Tracheal epithelial cell (primary cell): ENCODE data around the gene FNDC5. TPM values are rescaled to one million over a fixed set of nuclear protein-coding genes. Genes with fewer than 3 reads are reported as not detected.

Experiments used
- total RNA-seq: library from RNA; depleted of rRNA; stranded (reverse); fragments of >200 nt; gene quantifications from 2 replicates; pipeline ENCODE4 v1.2.1, GENCODE V29; 2014

Gene FNDC5
- total RNA-seq: 0.21 TPM in 1 of 2 replicates, not detected in the other

DNA sequence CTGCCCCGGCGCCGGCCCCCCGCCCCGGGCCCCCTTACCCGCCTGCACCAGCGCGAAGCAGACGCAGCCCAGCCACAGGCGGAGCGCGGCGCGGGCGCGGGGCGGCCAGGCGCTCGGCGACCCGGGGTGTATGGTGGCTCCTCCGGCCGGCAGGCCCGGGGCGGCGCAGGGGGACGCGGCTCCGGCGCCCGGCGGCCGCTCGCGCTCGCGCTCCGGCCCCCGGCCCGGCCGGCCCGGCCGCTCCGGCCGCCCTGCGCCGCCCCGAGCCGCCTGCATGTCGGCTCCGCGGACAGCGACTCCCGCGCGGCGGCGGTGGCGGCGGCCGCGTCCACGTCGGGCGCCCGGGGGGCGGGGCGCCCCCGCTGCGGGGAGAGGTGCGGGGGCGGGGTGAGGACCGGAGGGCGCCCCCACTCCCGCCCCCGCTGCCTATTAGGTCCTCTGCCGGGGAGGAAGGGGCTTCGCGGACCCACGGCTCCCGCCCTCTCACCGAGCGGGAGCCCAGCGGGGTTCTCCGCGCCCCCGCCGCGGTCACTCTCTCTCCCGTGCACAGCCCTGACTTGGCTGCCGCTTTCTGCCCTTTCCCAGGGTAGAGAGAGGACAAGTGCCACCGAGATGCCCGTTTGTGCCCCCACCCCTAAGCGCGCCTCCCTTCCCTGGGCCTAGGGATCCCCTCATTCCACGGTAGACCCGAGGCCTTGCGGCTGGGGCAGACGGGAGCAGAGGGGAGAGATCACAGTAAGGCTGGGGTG, at the start of gene FNDC5:
Gene FNDC5, minus strand, starts transcription at position 298 of the 749 bp plus-strand sequence.

DNA sequence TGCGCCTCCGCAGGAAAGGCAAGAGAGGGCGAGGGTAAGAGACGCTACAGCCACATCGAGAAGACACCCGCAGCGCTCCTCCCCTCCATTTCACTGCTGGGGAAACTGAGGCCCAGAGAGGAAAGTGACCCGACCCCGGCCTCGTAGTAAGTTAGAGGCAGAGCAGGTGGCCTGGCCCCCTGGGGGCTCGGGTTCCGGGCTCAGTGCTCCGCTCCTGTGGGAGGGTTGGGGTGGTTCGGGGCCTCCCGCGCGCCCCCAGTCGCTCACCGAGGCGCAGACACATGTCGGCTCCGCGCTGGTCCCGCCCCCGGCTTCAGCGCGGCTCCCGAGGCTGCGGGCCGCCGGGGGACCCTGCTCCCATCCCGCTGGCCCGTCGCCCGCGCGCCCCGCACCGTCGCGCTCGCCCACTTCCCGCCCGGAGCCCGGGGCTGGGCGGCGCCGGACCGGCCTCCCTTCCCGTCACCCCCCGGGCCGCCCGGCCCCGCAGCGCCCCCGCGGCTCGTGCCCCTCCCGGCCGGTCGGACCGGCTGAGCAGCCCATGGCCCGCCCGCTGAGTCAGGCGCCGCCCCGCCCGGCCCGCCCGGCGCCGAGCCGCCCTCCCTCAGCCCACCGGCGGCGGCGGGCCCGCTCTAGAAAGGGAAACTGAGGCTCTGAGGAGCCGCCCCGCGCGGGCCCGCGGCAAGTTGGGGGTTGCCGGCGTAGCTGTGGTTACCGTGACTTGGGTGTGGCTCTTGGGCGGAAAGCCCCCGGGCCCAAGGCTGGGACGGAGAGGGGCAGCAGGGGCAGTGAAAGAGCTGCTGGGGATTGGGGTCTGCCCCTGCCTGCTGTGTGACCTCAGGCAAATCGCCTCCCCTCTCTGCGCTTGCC, 30.5 kb upstream of the FNDC5 start, which contains the start of gene TMEM54:
Gene TMEM54, minus strand, starts transcription at position 434 of the 867 bp plus-strand sequence. Its CDS starts 151 bp downstream, at position 283.

DNA sequence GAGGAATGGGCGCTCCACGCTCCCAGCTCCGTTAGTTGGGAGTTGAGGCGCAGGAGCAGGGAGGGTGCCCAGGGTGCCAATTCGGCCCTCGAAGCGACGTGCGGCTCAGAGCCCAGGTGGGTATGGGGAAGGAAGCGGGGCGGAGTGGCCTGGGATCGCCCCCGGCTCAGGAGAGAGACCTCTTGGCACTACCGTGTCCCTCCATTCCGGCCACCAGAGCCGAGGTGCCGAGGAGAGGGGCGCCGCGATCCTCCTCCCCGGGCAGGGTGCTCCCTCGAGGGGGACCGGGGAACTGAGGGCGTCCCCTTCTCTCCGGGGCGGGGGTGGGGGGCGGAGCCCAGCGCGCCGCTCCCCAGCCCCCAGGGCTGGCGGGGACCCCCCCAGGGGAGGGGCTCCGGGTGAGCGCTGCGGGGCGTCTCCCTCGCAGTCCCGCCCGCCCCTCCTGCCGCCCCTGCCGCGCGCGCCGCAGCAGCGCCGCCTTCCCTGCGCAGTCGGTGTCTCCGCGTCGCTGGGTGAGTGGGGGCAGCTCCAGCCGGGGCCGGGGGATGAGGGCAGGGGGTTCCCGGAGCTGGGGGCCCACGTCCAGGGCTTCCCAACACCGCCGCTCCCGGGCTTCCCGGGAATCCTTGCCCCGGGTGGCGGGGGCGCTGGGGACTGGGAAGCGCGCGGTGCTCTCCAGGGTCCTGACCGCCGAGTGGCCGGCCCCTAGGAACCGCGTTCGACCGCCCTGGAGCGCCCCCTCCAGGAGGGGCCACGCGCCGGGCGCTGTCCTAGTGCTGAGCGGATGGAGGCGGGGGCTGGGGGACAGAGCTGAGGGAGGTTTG, 15.5 kb upstream of the FNDC5 start, which contains the start of gene HPCA:
Gene HPCA, plus strand, starts transcription at position 488 of the 824 bp plus-strand sequence. CDS start 2,408 bp downstream, outside the sequence.

DNA sequence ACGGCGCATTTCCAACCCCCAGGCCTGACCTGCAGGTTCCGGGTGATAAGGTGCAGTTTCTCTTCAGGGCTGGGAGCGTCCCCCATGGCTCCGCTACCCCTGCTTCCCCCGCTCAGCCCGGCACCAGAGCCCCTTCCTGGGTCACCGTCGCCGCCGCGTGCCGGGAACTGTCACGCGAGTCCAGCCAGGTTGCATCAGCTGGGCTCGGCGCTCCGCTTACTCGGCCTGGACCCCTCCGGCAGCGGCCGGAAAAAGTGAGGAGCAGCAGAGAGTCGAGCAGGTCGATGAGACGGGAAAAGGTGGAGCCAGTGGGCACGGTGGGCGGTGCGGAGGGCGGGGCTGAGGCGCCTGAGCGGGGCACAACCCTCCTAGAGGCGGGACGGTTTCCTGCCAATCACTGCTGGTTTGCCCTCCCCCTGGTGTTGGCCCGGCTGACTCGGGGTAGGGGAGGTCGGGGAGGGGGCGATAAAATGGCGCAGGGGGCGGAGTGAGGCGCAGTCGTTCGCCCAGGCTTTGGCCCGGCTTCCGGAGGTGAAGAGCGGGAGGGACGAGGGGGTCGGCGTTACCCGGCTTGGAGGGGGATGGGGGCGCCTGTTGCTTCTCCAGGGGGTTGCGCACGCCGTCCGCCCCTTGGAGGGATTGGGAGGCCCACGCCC, 53.4 kb downstream of the FNDC5 start, which contains the start of the genes S100PBP and YARS1:
Gene S100PBP, plus strand, starts transcription at position 495 of the 656 bp plus-strand sequence. CDS start 8,447 bp downstream, outside the sequence.
Gene YARS1, minus strand, starts transcription at position 200 of the 656 bp plus-strand sequence. Its CDS starts 114 bp downstream, at position 86.

Other genes with a start within 250 kb of the FNDC5 start
- 20.5 and 32.6 TPM in 2 replicates for gene ZBTB8OS, start 220.4 kb downstream of the FNDC5 start, total RNA-seq
- 99.5 and 138 TPM in 2 replicates for gene RBBP4, start 219.7 kb downstream of the FNDC5 start, total RNA-seq
- gene SYNC, start 168.1 kb downstream of the FNDC5 start, total RNA-seq: 8.3 and 18.8 TPM in 2 replicates
- 135 and 187 TPM in 2 replicates for gene YARS1, start 53.6 kb downstream of the FNDC5 start, total RNA-seq
- 13.4 and 33.7 TPM in 2 replicates for gene S100PBP, start 53.3 kb downstream of the FNDC5 start, total RNA-seq
- not detected in 2 replicates for gene HPCA, start 15.6 kb upstream of the FNDC5 start, total RNA-seq
- gene TMEM54, start 30.5 kb upstream of the FNDC5 start, total RNA-seq: 137 and 147 TPM in 2 replicates
- 30.3 and 37.1 TPM in 2 replicates for gene RNF19B, start 93.9 kb upstream of the FNDC5 start, total RNA-seq
- gene AK2, start 166.0 kb upstream of the FNDC5 start, total RNA-seq: 225 and 302 TPM in 2 replicates
- 3.0 and 4.3 TPM in 2 replicates for gene AZIN2, start 210.2 kb upstream of the FNDC5 start, total RNA-seq